IMR-90 (cell line): Measurements from ENCODE around the gene CHMP4A. TPM values are rescaled to one million over a fixed set of nuclear protein-coding genes. Genes with fewer than 3 reads are reported as not detected.

Source experiments
- ATAC-seq: fragments of 200-7000 bp; cut with Tn5 transposase; 2 replicates; pipeline ENCODE4 v1.9.1; 2020; ENCODE audit warnings: low read depth, mild to moderate bottlenecking, moderate library complexity
- BruUV-seq: library from RNA; stranded (reverse); fragments of 400-500 nt; replicated peaks from 2 replicates; lab custom pipeline; 2021; lab: Mats Ljungman, UMichigan
- CTCF ChIA-PET: fragments of 300-600 bp; formaldehyde crosslinking; extraction: SDS; loops from one replicate; lab custom pipeline; 2021; ENCODE audit warnings: antibody characterized with exemption; lab: Yijun Ruan, JAX
- POLR2A ChIA-PET: fragments of 300-600 bp; sonication (Branson Sonifier 250); formaldehyde crosslinking; loops from one replicate; lab custom pipeline; 2022; ENCODE audit warnings: antibody characterized with exemption; ENCODE audit not compliant: unreplicated experiment; lab: Charles Lee
- DNase-seq: peaks from one replicate; pipeline ENCODE4 v3.0.0; 2013
- H2AFZ ChIP-seq: replicated peaks from 2 replicates; pipeline ENCODE3; 2013; ENCODE audit warnings: low read length, mild to moderate bottlenecking; ENCODE audit not compliant: poor library complexity
- H2AK5ac ChIP-seq: 2 replicates; pipeline ENCODE4 v1.6.1; 2013; ENCODE audit warnings: low read depth, low read length, inconsistent platforms
- H2AK9ac ChIP-seq: replicated peaks from 2 replicates; pipeline ENCODE3; 2013; ENCODE audit warnings: mild to moderate bottlenecking, low read depth, low read length, moderate library complexity; ENCODE audit not compliant: poor library complexity
- H2BK120ac ChIP-seq: 2 replicates; pipeline ENCODE4 v1.6.1; 2013; ENCODE audit warnings: low read depth, low read length, inconsistent platforms
- H2BK15ac ChIP-seq: 3 replicates; pipeline ENCODE4 v1.6.1; 2013; ENCODE audit warnings: low read depth, low read length, inconsistent platforms
- H2BK20ac ChIP-seq: 2 replicates; pipeline ENCODE4 v1.6.1; 2013; ENCODE audit warnings: low read depth, mild to moderate bottlenecking, inconsistent platforms, low read length, moderate library complexity
- H2BK5ac ChIP-seq: 2 replicates; pipeline ENCODE4 v1.6.1; 2013; ENCODE audit warnings: mild to moderate bottlenecking, low read depth, low read length, inconsistent platforms; ENCODE audit not compliant: poor library complexity, severe bottlenecking
- H3K14ac ChIP-seq: replicated peaks from 2 replicates; pipeline ENCODE4 v1.6.1; 2013; ENCODE audit warnings: low read depth, low read length, inconsistent platforms
- H3K18ac ChIP-seq: 2 replicates; pipeline ENCODE4 v1.6.1; 2013; ENCODE audit warnings: low read depth, low read length, control low read depth
- H3K23ac ChIP-seq: 2 replicates; pipeline ENCODE4 v1.6.1; 2013; ENCODE audit warnings: low read depth, low read length, inconsistent platforms
- H3K27ac ChIP-seq: 2 replicates; pipeline ENCODE4 v1.5.1; 2013; ENCODE audit warnings: mild to moderate bottlenecking, control low read depth, low read length; ENCODE audit not compliant: insufficient read depth
- H3K27me3 ChIP-seq: 2 replicates; pipeline ENCODE4 v1.6.1; 2013; ENCODE audit warnings: low read length; ENCODE audit not compliant: control insufficient read depth, insufficient read depth
- H3K36me3 ChIP-seq: 2 replicates; pipeline ENCODE4 v1.6.1; 2013; ENCODE audit warnings: low read length, mixed read lengths; ENCODE audit not compliant: control insufficient read depth, insufficient read depth
- H3K4ac ChIP-seq: 2 replicates; pipeline ENCODE4 v1.6.1; 2013; ENCODE audit warnings: low read depth, low read length, inconsistent platforms
- H3K4me1 ChIP-seq: 2 replicates; pipeline ENCODE4 v1.6.1; 2013; ENCODE audit warnings: low read length, mixed read lengths; ENCODE audit not compliant: control insufficient read depth, insufficient read depth
- H3K4me2 ChIP-seq: 2 replicates; pipeline ENCODE4 v1.6.1; 2013; ENCODE audit warnings: low read depth, mild to moderate bottlenecking, control low read depth, low read length, moderate library complexity
- H3K4me3 ChIP-seq: 2 replicates; pipeline ENCODE4 v1.5.1; 2013; ENCODE audit warnings: low read depth, mild to moderate bottlenecking, control low read depth, low read length, moderate library complexity; ENCODE audit not compliant: insufficient read depth
- H3K56ac ChIP-seq: 2 replicates; pipeline ENCODE4 v1.6.1; 2013; ENCODE audit warnings: low read length, inconsistent platforms; ENCODE audit not compliant: insufficient read depth; ENCODE audit errors: extremely low read depth
- H3K79me1 ChIP-seq, 2 experiments: 2 replicates each; pipeline ENCODE4 v1.6.1; 2013; ENCODE audit warnings: low read length in 2 of 2, inconsistent platforms in 1 of 2, low read depth in 1 of 2
- H3K9ac ChIP-seq: 2 replicates; pipeline ENCODE4 v1.6.1; 2013; ENCODE audit warnings: low read depth, low read length, control low read depth
- H3K9me1 ChIP-seq: 2 replicates; pipeline ENCODE4 v1.6.1; 2013; ENCODE audit warnings: low read length, inconsistent platforms; ENCODE audit not compliant: insufficient read depth
- H3K9me3 ChIP-seq: 2 replicates; pipeline ENCODE4 v1.6.1; 2013; ENCODE audit warnings: low read length; ENCODE audit not compliant: control insufficient read depth, insufficient read depth
- H4K20me1 ChIP-seq: 2 replicates; pipeline ENCODE4 v1.6.1; 2013; ENCODE audit warnings: low read length, inconsistent platforms; ENCODE audit not compliant: insufficient read depth
- H4K5ac ChIP-seq: 2 replicates; pipeline ENCODE4 v1.6.1; 2013; ENCODE audit warnings: mild to moderate bottlenecking, low read depth, low read length, control low read depth
- H4K8ac ChIP-seq, 2 experiments: 2 replicates each; pipeline ENCODE4 v1.6.1; 2013; ENCODE audit warnings: low read depth in 2 of 2, low read length in 2 of 2, control low read depth in 1 of 2, inconsistent platforms in 1 of 2
- H4K91ac ChIP-seq: 2 replicates; pipeline ENCODE4 v1.6.1; 2013; ENCODE audit warnings: low read depth, low read length, inconsistent platforms; ENCODE audit not compliant: insufficient read depth
- BHLHE40 ChIP-seq: fragments of 150-350 bp; IDR thresholded peaks from 2 replicates; pipeline ENCODE4 v1.6.1; 2016; ENCODE audit warnings: mild to moderate bottlenecking, low read depth, low read length
- FOS ChIP-seq: fragments of 150-350 bp; IDR thresholded peaks from 2 replicates; pipeline ENCODE4 v1.6.1; 2016; ENCODE audit warnings: low read depth, low read length
- MAFK ChIP-seq: IDR thresholded peaks from 2 replicates; pipeline ENCODE4 v1.6.1; 2012; ENCODE audit warnings: low read depth, low read length, improper control_type of control experiment
- RAD21 ChIP-seq: IDR thresholded peaks from 2 replicates; pipeline ENCODE4 v1.6.1; 2012; ENCODE audit warnings: low read length, improper control_type of control experiment
- WGBS, 2 experiments: methylation state at CpG; one replicate each; pipeline versions ENCODE4 v1.1.5 to v1.1.7; 2013; ENCODE audit warnings: missing lambda C conversion rate in 2 of 2; ENCODE audit not compliant: insufficient read length in 1 of 2; ENCODE audit errors: extremely low coverage in 2 of 2; 5-methylcytosine and 5-hydroxymethylcytosine counted together
- dilution Hi-C: fragments of 300-500 bp; cut with HindIII; formaldehyde crosslinking; loops from one replicate; pipeline ENCODE4 v1.14.3; 2018; ENCODE audit warnings: low sequenced_read_pairs; ENCODE audit not compliant: unreplicated experiment
- in situ Hi-C: fragments of 300-500 bp; cut with MboI; formaldehyde crosslinking; loops from 3 replicates; pipeline ENCODE4 v1.14.3; 2019; ENCODE audit warnings: low sequenced_read_pairs, inconsistent platforms, mixed read lengths
- intact Hi-C: fragments of 100-400 bp; cut with micrococcal nuclease; formaldehyde crosslinking; loops from 2 replicates; pipeline ENCODE4 v1.10.0; 2022
- polyA plus RNA-seq, 3 experiments: library from polyadenylated mRNA; depleted of rRNA; stranded (reverse); fragments of >200 nt; gene quantifications; 2 replicates each; pipeline ENCODE4 v1.2.3, GENCODE V29; 2012; ENCODE audit warnings: low replicate concordance in 1 of 3
- total RNA-seq: library from RNA; depleted of rRNA; stranded (reverse); fragments of >200 nt; gene quantifications from 2 replicates; pipeline ENCODE4 v1.2.3, GENCODE V29; 2012

The CHMP4A gene
- total and polyA plus RNA-seq, 2 of the 4 experiments (the other 2 are of a cell fraction) = 22.0 to 63.8 TPM

DNA sequence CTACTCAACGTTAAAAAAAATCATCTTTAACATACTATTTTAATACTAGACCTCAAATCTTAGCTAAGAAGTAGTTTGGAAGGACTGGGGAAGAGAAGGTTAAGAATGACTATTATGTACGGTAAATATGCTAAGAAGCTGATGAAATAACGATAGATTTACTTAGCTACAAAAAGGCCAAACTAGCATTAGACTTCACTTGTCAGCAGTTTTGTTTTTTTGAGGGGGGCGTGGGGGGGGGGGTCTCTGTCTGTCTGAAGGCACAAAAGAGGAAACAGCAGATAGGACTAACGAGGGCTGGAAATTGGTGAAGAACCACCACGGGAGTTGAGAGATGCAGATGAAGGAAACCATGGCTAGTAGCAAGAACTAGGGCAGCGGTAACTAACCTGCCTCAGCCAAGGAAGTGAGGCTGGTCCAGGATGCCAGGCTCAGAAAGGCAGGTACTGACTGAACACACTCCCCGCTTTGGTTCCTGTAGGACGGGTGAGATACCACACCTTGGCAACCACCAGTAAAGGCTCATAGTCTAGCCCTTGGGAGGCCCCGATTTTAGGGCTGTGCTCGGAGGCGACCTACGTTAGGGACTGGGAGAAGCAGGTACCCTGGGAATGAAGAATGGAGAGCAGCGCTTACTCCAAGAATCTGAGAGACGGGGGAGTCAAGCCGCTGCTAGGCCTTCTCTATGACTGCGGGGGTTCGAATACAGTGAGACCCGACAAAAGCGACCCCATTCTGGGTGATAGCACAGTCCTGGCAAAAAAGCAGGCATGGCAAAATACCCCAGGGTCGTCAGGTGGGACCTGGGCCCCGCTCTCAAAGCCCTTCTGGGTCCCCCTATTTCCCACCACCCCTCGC lies 18.2 kb upstream of the CHMP4A start:
- ChIA-PET CTCF (no interaction called here), POLR2A (no interaction called here)
- DNase-seq (no peak), ATAC-seq (no peak)
- no peak for TF ChIP-seq FOS
- TF ChIP-seq RAD21 = no peak
- no peak for TF ChIP-seq MAFK
- TF ChIP-seq BHLHE40 = no peak
- Histone ChIP-seq H3K4ac (peak overlapping the region; percentile 98), H2BK120ac (peak overlapping the region; percentile 51), H3K9me3 (no peaks in the 10 kb centered on the region), H3K27me3 (no peaks in the 10 kb centered on the region), H3K4me1 (peaks cover 8% of the 10 kb centered on the region), H2AK9ac (peak overlapping the region; percentile 99), H3K18ac (no peak overlapping the region), H3K9ac (peak overlapping the region; percentile 91), H3K56ac (peak overlapping the region; percentile 97), H3K36me3 (peaks cover 9% of the 10 kb centered on the region), H3K4me2 (peak overlapping the region; percentile 98), H3K79me1 (peaks cover 40 to 77% of the 10 kb centered on the region in 2 experiments), H2BK15ac (no peak overlapping the region), H2BK5ac (peak overlapping the region; percentile 84), H4K5ac (peak overlapping the region; percentile 65), H2AFZ (peak overlapping the region; percentile 100), H3K14ac (peak overlapping the region; percentile 99), H4K91ac (peak overlapping the region; percentile 93), H2BK20ac (no peak overlapping the region), H3K4me3 (peak overlapping the region; percentile 56), H3K9me1 (peaks cover 8% of the 10 kb centered on the region), H2AK5ac (peak overlapping the region; percentile 97), H3K27ac (peak overlapping the region; percentile 91), H4K20me1 (no peaks in the 10 kb centered on the region), H3K23ac (peak overlapping the region; percentile 98), H4K8ac (peak overlapping the region; percentile 95 to 100)
- WGBS, 2 experiments = 2% methylated on average over 9 of the region's 23 CpGs; no CpG with 5 or more reads in 1 of the 2 experiments
- intact Hi-C loops (loop anchor here (1.0 kb wide), 1 partner anchor 15 kb away; the partner anchor contains the start of gene MDP1), dilution Hi-C loops (no loop called here), in situ Hi-C loops (loop anchor here (10.0 kb wide), 1 partner anchor 203 kb away; no protein-coding TSS in a partner anchor)
- no TSS peak for BruUV-seq
